WTC11 (cell line): ENCODE results near the gene BMF. TPM values are rescaled to one million over a fixed set of nuclear protein-coding genes. Genes with fewer than 3 reads are reported as not detected.
A peak's percentile ranks its signal among the peaks of the same experiment; 100 is the strongest.

Source experiments
- ATF1 ChIP-seq: sonication (generic); formaldehyde crosslinking; IDR thresholded peaks from 2 replicates; pipeline ENCODE4 v1.8.1; 2023; ENCODE audit warnings: mild to moderate bottlenecking, moderate library complexity, missing genetic modification reagents
- CBFB ChIP-seq: sonication (generic); formaldehyde crosslinking; IDR thresholded peaks from 2 replicates; pipeline ENCODE4 v1.8.1; 2022; ENCODE audit warnings: mild to moderate bottlenecking, low read depth, missing genetic modification reagents
- CREB1 ChIP-seq: sonication (generic); formaldehyde crosslinking; IDR thresholded peaks from 2 replicates; pipeline ENCODE4 v1.8.0; 2023; ENCODE audit warnings: mild to moderate bottlenecking, missing genetic modification reagents
- ESRRA ChIP-seq: sonication (generic); formaldehyde crosslinking; IDR thresholded peaks from 2 replicates; pipeline ENCODE4 v1.8.1; 2022; ENCODE audit warnings: mild to moderate bottlenecking, missing genetic modification reagents, borderline replicate concordance
- FOXJ3 ChIP-seq: sonication (generic); formaldehyde crosslinking; IDR thresholded peaks from 2 replicates; pipeline ENCODE4 v1.9.0; 2021; ENCODE audit warnings: missing genetic modification reagents, mild to moderate bottlenecking, borderline replicate concordance
- FOXP1 ChIP-seq: sonication (generic); formaldehyde crosslinking; IDR thresholded peaks from 2 replicates; pipeline ENCODE4 v1.8.0; 2022; ENCODE audit warnings: missing genetic modification reagents, mild to moderate bottlenecking, moderate library complexity, borderline replicate concordance
- GTF2I ChIP-seq: fragments of 250-450 bp; sonication (Bioruptor Pico); conservative IDR thresholded peaks from 2 replicates; pipeline ENCODE4 v1.4.0; 2021; ENCODE audit warnings: mild to moderate bottlenecking
- IRF2 ChIP-seq: sonication (generic); formaldehyde crosslinking; IDR thresholded peaks from 2 replicates; pipeline ENCODE4 v1.8.0; 2022; ENCODE audit warnings: low read depth, missing genetic modification reagents, borderline replicate concordance
- MYBL2 ChIP-seq: sonication (generic); formaldehyde crosslinking; IDR thresholded peaks from 2 replicates; pipeline ENCODE4 v1.8.1; 2023; ENCODE audit warnings: mild to moderate bottlenecking, moderate library complexity, missing genetic modification reagents
- NFATC4 ChIP-seq: fragments of 250-450 bp; sonication (Bioruptor Pico); IDR thresholded peaks from 2 replicates; pipeline ENCODE4 v1.9.0; 2021; ENCODE audit warnings: mild to moderate bottlenecking
- NR2C2 ChIP-seq: sonication (generic); formaldehyde crosslinking; IDR thresholded peaks from 2 replicates; pipeline ENCODE4 v1.8.0; 2022; ENCODE audit warnings: mild to moderate bottlenecking, missing genetic modification reagents
- NR3C1 ChIP-seq: sonication (generic); formaldehyde crosslinking; conservative IDR thresholded peaks from 2 replicates; pipeline ENCODE4 v1.8.1; 2023; ENCODE audit warnings: low read depth, mild to moderate bottlenecking, missing genetic modification reagents
- RORB ChIP-seq: fragments of 250-450 bp; sonication (Bioruptor Pico); IDR thresholded peaks from 2 replicates; pipeline ENCODE4 v1.9.0; 2021; ENCODE audit warnings: mild to moderate bottlenecking
- ZNF121 ChIP-seq: sonication (generic); formaldehyde crosslinking; IDR thresholded peaks from 2 replicates; pipeline ENCODE4 v1.8.0; 2023; ENCODE audit warnings: missing genetic modification reagents
- ZNF423 ChIP-seq: fragments of 250-450 bp; sonication (Bioruptor Pico); IDR thresholded peaks from 2 replicates; pipeline ENCODE4 v2.1.2; 2022; ENCODE audit warnings: mild to moderate bottlenecking, moderate library complexity
- total RNA-seq: library from RNA; stranded (reverse); gene quantifications from 3 replicates; pipeline ENCODE4 v1.2.3, GENCODE V29; 2021
- TF ChIP-seq, protein P1 (sequence below): sonication (generic); formaldehyde crosslinking; IDR thresholded peaks from 2 replicates; pipeline ENCODE4 v1.8.0; 2023; ENCODE audit warnings: mild to moderate bottlenecking, missing genetic modification reagents
- TF ChIP-seq, protein P2 (sequence below): fragments of 250-450 bp; sonication (Bioruptor Pico); conservative IDR thresholded peaks from 2 replicates; pipeline ENCODE4 v1.9.0; 2021; ENCODE audit warnings: mild to moderate bottlenecking
- TF ChIP-seq, protein P3 (sequence below): sonication (generic); formaldehyde crosslinking; IDR thresholded peaks from 2 replicates; pipeline ENCODE4 v1.8.1; 2023; ENCODE audit warnings: mild to moderate bottlenecking, missing genetic modification reagents, moderate library complexity
- TF ChIP-seq, protein P4 (sequence below): sonication (generic); formaldehyde crosslinking; IDR thresholded peaks from 2 replicates; pipeline ENCODE4 v1.8.1; 2023; ENCODE audit warnings: mild to moderate bottlenecking, missing genetic modification reagents, moderate library complexity
- TF ChIP-seq, protein P5 (sequence below): fragments of 250-450 bp; sonication (Bioruptor Pico); IDR thresholded peaks from 2 replicates; pipeline ENCODE4 v2.1.2; 2022; ENCODE audit warnings: mild to moderate bottlenecking, moderate library complexity
- TF ChIP-seq, protein P6 (sequence below): sonication (generic); formaldehyde crosslinking; IDR thresholded peaks from 2 replicates; pipeline ENCODE4 v1.8.0; 2022; ENCODE audit warnings: missing genetic modification reagents
- TF ChIP-seq, protein P7 (sequence below): sonication (generic); formaldehyde crosslinking; IDR thresholded peaks from 2 replicates; pipeline ENCODE4 v1.8.1; 2022; ENCODE audit warnings: mild to moderate bottlenecking, moderate library complexity, missing genetic modification reagents
- TF ChIP-seq, protein P8 (sequence below): sonication (generic); formaldehyde crosslinking; IDR thresholded peaks from 2 replicates; pipeline ENCODE4 v1.8.1; 2022; ENCODE audit warnings: low read depth, mild to moderate bottlenecking, moderate library complexity, missing genetic modification reagents, borderline replicate concordance
- TF ChIP-seq, protein P9 (sequence below): sonication (generic); formaldehyde crosslinking; IDR thresholded peaks from 2 replicates; pipeline ENCODE4 v1.8.0; 2022; ENCODE audit warnings: mild to moderate bottlenecking, missing genetic modification reagents

BMF gene
- total RNA-seq, 1 experiment from 2014 or later: 36.9 TPM

DNA sequence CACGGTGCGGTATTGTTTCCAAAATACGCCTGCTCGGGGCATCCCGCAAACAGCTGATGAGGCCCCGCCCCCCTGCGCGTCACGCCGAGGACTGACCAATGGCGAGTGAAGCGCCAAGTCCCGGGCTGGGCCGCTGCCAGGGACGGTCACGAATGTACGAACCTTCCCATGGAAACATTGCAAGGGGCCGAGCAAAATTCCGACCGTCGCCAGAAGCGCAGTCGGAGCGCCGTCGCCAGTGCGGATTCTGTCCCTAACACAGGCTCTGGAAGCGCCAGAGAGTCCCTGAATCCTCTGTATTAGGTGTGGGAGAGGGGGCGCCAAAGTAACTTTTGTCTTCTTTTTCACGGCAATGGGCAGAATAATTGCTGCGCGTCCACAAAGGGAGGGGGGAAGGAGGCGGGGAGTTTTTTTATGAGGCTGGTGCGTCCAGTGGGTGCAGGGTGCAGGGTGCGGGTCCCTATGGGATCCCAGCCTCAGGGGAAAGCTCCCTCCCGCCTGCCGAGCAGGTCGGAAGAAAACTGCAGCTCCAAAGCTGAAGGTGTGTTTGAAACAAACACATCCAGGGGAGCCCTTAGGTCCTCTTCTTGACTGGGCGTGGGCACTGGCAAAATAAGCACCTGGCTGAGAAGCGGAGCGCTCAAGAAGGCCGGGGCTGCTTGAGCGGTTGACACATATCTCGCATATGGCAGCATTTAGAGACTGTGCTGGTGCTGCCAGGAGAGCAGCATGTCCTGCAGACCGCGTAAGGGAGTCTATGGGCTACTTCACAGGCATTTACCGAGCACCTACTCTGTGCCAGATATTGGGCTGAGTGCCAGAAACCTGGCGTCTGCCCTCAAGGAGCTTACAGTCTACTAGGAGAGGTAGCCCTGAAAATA, at the start of gene BMF (continued):
- 0 out of 2 replicates have a peak, but pooled peaks have one; percentile 36 for TF ChIP-seq MYBL2 (CRISPR knock-in tag)
- TF ChIP-seq ATF1 (CRISPR knock-in tag): no peak
- TF ChIP-seq, protein P1, sequence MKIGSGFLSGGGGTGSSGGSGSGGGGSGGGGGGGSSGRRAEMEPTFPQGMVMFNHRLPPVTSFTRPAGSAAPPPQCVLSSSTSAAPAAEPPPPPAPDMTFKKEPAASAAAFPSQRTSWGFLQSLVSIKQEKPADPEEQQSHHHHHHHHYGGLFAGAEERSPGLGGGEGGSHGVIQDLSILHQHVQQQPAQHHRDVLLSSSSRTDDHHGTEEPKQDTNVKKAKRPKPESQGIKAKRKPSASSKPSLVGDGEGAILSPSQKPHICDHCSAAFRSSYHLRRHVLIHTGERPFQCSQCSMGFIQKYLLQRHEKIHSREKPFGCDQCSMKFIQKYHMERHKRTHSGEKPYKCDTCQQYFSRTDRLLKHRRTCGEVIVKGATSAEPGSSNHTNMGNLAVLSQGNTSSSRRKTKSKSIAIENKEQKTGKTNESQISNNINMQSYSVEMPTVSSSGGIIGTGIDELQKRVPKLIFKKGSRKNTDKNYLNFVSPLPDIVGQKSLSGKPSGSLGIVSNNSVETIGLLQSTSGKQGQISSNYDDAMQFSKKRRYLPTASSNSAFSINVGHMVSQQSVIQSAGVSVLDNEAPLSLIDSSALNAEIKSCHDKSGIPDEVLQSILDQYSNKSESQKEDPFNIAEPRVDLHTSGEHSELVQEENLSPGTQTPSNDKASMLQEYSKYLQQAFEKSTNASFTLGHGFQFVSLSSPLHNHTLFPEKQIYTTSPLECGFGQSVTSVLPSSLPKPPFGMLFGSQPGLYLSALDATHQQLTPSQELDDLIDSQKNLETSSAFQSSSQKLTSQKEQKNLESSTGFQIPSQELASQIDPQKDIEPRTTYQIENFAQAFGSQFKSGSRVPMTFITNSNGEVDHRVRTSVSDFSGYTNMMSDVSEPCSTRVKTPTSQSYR (CRISPR knock-in tag): no peak
- TF ChIP-seq GTF2I (CRISPR knock-in tag): no peak
- no peak for TF ChIP-seq ZNF121 (CRISPR knock-in tag)
- no peak for TF ChIP-seq NFATC4 (CRISPR knock-in tag)
- TF ChIP-seq, protein P2, sequence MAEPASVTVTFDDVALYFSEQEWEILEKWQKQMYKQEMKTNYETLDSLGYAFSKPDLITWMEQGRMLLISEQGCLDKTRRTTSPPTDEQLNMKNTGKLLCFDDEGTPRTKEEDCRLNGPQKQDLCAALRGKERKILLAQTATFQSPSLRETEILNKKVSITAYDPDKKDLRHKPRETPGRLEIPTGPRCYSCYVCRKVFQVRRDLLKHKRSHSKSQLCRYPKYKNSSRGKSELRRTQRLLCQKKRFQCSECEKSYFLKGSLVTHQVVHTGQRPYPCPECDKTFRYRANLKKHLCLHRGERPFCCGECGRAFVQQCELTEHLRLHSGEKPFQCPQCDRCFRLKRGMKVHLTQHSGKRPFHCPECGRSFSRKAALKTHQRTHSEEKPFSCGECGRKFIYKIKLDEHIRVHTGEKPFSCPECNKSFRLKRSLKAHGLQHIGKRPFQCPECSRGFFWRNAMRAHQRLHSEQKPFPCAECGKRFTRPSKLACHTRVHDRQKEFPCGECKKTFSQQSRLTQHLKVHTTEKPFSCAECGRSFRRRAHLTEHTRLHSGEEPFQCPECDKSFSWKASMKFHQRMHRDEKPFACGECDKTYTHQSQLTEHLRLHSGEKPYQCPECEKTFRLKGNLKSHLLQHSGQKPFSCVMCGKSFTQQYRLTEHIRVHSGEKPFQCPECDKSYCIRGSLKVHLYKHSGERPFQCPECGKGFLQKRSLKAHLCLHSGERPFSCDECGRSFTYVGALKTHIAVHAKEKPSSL (CRISPR knock-in tag): no peak
- no peak for TF ChIP-seq FOXJ3 (CRISPR knock-in tag)
- no peak for TF ChIP-seq ESRRA
- TF ChIP-seq, protein P3, sequence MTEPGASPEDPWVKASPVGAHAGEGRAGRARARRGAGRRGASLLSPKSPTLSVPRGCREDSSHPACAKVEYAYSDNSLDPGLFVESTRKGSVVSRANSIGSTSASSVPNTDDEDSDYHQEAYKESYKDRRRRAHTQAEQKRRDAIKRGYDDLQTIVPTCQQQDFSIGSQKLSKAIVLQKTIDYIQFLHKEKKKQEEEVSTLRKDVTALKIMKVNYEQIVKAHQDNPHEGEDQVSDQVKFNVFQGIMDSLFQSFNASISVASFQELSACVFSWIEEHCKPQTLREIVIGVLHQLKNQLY (CRISPR knock-in tag): no peak
- TF ChIP-seq FOXP1: peak; percentile 51; the same call in 1 of the 2 replicates
- TF ChIP-seq, protein P4, sequence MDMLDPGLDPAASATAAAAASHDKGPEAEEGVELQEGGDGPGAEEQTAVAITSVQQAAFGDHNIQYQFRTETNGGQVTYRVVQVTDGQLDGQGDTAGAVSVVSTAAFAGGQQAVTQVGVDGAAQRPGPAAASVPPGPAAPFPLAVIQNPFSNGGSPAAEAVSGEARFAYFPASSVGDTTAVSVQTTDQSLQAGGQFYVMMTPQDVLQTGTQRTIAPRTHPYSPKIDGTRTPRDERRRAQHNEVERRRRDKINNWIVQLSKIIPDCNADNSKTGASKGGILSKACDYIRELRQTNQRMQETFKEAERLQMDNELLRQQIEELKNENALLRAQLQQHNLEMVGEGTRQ (CRISPR knock-in tag): peak; percentile 58
- TF ChIP-seq, protein P5, sequence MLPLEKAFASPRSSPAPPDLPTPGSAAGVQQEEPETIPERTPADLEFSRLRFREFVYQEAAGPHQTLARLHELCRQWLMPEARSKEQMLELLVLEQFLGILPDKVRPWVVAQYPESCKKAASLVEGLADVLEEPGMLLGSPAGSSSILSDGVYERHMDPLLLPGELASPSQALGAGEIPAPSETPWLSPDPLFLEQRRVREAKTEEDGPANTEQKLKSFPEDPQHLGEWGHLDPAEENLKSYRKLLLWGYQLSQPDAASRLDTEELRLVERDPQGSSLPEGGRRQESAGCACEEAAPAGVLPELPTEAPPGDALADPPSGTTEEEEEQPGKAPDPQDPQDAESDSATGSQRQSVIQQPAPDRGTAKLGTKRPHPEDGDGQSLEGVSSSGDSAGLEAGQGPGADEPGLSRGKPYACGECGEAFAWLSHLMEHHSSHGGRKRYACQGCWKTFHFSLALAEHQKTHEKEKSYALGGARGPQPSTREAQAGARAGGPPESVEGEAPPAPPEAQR (CRISPR knock-in tag): no peak
- TF ChIP-seq, protein P6, sequence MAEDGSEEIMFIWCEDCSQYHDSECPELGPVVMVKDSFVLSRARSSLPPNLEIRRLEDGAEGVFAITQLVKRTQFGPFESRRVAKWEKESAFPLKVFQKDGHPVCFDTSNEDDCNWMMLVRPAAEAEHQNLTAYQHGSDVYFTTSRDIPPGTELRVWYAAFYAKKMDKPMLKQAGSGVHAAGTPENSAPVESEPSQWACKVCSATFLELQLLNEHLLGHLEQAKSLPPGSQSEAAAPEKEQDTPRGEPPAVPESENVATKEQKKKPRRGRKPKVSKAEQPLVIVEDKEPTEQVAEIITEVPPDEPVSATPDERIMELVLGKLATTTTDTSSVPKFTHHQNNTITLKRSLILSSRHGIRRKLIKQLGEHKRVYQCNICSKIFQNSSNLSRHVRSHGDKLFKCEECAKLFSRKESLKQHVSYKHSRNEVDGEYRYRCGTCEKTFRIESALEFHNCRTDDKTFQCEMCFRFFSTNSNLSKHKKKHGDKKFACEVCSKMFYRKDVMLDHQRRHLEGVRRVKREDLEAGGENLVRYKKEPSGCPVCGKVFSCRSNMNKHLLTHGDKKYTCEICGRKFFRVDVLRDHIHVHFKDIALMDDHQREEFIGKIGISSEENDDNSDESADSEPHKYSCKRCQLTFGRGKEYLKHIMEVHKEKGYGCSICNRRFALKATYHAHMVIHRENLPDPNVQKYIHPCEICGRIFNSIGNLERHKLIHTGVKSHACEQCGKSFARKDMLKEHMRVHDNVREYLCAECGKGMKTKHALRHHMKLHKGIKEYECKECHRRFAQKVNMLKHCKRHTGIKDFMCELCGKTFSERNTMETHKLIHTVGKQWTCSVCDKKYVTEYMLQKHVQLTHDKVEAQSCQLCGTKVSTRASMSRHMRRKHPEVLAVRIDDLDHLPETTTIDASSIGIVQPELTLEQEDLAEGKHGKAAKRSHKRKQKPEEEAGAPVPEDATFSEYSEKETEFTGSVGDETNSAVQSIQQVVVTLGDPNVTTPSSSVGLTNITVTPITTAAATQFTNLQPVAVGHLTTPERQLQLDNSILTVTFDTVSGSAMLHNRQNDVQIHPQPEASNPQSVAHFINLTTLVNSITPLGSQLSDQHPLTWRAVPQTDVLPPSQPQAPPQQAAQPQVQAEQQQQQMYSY (CRISPR knock-in tag): no peak
- no peak for TF ChIP-seq NR3C1 (CRISPR knock-in tag)
- TF ChIP-seq, protein P7, sequence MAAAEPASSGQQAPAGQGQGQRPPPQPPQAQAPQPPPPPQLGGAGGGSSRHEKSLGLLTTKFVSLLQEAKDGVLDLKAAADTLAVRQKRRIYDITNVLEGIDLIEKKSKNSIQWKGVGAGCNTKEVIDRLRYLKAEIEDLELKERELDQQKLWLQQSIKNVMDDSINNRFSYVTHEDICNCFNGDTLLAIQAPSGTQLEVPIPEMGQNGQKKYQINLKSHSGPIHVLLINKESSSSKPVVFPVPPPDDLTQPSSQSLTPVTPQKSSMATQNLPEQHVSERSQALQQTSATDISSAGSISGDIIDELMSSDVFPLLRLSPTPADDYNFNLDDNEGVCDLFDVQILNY (CRISPR knock-in tag): peak; percentile 49; the same call in 1 of the 2 replicates
- TF ChIP-seq RORB (CRISPR knock-in tag): no peak
- TF ChIP-seq, protein P8, sequence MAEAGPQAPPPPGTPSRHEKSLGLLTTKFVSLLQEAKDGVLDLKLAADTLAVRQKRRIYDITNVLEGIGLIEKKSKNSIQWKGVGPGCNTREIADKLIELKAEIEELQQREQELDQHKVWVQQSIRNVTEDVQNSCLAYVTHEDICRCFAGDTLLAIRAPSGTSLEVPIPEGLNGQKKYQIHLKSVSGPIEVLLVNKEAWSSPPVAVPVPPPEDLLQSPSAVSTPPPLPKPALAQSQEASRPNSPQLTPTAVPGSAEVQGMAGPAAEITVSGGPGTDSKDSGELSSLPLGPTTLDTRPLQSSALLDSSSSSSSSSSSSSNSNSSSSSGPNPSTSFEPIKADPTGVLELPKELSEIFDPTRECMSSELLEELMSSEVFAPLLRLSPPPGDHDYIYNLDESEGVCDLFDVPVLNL (CRISPR knock-in tag): no peak
- TF ChIP-seq CREB1: no peak
- no peak for TF ChIP-seq NR2C2
- TF ChIP-seq CBFB (CRISPR knock-in tag): 0 out of 2 replicates have a peak, but pooled peaks have one; percentile 34
- TF ChIP-seq, protein P9, sequence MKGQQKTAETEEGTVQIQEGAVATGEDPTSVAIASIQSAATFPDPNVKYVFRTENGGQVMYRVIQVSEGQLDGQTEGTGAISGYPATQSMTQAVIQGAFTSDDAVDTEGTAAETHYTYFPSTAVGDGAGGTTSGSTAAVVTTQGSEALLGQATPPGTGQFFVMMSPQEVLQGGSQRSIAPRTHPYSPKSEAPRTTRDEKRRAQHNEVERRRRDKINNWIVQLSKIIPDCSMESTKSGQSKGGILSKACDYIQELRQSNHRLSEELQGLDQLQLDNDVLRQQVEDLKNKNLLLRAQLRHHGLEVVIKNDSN (CRISPR knock-in tag): no peak
- TF ChIP-seq ZNF423 (CRISPR knock-in tag): no peak
- no peak for TF ChIP-seq IRF2 (CRISPR knock-in tag)
